ENCODE data around the gene EXOC3. TPM values are rescaled to one million over a fixed set of nuclear protein-coding genes. Genes with fewer than 3 reads are reported as not detected.

The EXOC3 gene
- total and polyA plus RNA-seq, 10 of the 15 experiments (the other 5 are each of a cell fraction or from before 2014, with no cell fraction given) = 1.6 to 53.0 (median 27.9) TPM

DNA sequence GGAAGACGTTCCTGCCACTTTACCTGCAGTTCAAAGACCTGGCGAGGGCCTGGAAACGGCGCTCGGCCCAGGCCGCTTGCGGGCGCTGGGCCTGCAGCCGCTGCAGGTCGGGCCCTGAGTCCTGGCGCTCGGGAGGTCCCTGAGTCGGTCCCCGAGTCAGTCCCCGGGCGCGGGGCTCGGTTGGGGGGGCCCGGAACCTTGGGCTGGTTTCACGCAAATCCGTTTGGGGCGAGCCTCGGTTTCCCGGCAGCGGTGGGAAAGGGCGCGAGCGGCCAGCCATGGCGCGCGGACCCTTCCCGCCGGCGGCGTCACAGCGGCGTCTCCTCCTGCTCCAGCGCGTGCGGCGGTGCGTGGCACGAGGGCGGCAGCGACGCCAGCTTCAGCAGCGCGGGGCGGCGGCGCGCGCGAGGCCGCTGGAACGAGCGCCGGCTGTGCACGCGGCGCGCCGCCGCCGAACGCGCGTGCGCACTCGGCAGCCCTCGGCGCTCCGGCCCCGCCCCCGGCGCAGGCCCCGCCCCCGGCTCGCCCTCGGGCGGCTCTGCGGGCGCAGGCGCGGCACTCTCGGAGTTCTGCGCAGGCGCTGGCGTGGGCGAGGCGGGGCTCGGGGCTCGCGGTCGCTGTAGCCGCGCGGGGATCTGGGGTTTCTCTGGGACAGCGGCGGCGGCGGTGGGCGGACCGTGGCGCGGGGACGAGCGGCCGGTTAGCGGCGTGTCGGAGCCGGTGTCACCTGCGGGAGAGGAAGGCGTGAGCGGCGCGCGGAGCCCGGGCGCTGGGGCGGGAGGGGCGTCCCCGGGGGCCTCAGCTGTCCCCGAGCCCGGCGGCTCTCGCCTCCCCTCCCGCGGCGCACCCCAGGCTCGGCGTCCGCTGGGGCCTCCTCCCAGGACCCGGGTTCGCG, 29.9 kb downstream of the EXOC3 start (continued):
- TF ChIP-seq KDM1A (IDR thresholded peaks at IDR 0.05; ENCODE audit: borderline replicate concordance) = no peak
- TF ChIP-seq, protein P1, sequence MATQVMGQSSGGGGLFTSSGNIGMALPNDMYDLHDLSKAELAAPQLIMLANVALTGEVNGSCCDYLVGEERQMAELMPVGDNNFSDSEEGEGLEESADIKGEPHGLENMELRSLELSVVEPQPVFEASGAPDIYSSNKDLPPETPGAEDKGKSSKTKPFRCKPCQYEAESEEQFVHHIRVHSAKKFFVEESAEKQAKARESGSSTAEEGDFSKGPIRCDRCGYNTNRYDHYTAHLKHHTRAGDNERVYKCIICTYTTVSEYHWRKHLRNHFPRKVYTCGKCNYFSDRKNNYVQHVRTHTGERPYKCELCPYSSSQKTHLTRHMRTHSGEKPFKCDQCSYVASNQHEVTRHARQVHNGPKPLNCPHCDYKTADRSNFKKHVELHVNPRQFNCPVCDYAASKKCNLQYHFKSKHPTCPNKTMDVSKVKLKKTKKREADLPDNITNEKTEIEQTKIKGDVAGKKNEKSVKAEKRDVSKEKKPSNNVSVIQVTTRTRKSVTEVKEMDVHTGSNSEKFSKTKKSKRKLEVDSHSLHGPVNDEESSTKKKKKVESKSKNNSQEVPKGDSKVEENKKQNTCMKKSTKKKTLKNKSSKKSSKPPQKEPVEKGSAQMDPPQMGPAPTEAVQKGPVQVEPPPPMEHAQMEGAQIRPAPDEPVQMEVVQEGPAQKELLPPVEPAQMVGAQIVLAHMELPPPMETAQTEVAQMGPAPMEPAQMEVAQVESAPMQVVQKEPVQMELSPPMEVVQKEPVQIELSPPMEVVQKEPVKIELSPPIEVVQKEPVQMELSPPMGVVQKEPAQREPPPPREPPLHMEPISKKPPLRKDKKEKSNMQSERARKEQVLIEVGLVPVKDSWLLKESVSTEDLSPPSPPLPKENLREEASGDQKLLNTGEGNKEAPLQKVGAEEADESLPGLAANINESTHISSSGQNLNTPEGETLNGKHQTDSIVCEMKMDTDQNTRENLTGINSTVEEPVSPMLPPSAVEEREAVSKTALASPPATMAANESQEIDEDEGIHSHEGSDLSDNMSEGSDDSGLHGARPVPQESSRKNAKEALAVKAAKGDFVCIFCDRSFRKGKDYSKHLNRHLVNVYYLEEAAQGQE (IDR thresholded peaks at IDR 0.05; ENCODE audit: low read depth, low read length) = no peak
- no peak for TF ChIP-seq NR2C1 (IDR thresholded peaks at IDR 0.05)
- TF ChIP-seq, protein P2, sequence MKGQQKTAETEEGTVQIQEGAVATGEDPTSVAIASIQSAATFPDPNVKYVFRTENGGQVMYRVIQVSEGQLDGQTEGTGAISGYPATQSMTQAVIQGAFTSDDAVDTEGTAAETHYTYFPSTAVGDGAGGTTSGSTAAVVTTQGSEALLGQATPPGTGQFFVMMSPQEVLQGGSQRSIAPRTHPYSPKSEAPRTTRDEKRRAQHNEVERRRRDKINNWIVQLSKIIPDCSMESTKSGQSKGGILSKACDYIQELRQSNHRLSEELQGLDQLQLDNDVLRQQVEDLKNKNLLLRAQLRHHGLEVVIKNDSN (IDR thresholded peaks at IDR 0.05; ENCODE audit: borderline replicate concordance, extremely low read length, insufficient read depth, low read depth, low read length) = no peak
- no peak for TF ChIP-seq HDGF (IDR thresholded peaks at IDR 0.05)
- TF ChIP-seq, protein P3, sequence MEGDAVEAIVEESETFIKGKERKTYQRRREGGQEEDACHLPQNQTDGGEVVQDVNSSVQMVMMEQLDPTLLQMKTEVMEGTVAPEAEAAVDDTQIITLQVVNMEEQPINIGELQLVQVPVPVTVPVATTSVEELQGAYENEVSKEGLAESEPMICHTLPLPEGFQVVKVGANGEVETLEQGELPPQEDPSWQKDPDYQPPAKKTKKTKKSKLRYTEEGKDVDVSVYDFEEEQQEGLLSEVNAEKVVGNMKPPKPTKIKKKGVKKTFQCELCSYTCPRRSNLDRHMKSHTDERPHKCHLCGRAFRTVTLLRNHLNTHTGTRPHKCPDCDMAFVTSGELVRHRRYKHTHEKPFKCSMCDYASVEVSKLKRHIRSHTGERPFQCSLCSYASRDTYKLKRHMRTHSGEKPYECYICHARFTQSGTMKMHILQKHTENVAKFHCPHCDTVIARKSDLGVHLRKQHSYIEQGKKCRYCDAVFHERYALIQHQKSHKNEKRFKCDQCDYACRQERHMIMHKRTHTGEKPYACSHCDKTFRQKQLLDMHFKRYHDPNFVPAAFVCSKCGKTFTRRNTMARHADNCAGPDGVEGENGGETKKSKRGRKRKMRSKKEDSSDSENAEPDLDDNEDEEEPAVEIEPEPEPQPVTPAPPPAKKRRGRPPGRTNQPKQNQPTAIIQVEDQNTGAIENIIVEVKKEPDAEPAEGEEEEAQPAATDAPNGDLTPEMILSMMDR (IDR thresholded peaks at IDR 0.05 in 2 of 3, conservative IDR thresholded peaks at IDR 0.05 in 1 of 3; ENCODE audit: control insufficient read depth in 2 of 3, extremely low read depth in 1 of 3, insufficient read depth in 1 of 3, low read depth in 3 of 3, low read length in 3 of 3) = no peak
- no peak for TF ChIP-seq ZSCAN29 (IDR thresholded peaks at IDR 0.05)
- TF ChIP-seq SREBF2 (IDR thresholded peaks at IDR 0.05; ENCODE audit: low read length) = no peak
- TF ChIP-seq SMAD1 (IDR thresholded peaks at IDR 0.05; ENCODE audit: low read depth, partially characterized antibody) = no peak
- TF ChIP-seq TBL1XR1 (IDR thresholded peaks at IDR 0.05; ENCODE audit: low read depth, low read length) = no peak
- TF ChIP-seq SPI1 (IDR thresholded peaks at IDR 0.05; ENCODE audit: borderline replicate concordance, insufficient read depth, low read depth, low read length) = no peak
- no peak for TF ChIP-seq CBX3 (IDR thresholded peaks at IDR 0.05; ENCODE audit: borderline replicate concordance, low read depth)
- no peak for TF ChIP-seq SMAD5 (IDR thresholded peaks at IDR 0.05; ENCODE audit: low read depth)
- no peak for TF ChIP-seq WRNIP1 (IDR thresholded peaks at IDR 0.05; ENCODE audit: borderline replicate concordance, low read depth, low read length)
- peak; percentile 57; the same call in 1 of the 2 replicates for TF ChIP-seq PML (IDR thresholded peaks at IDR 0.05; ENCODE audit: low read length)
- TF ChIP-seq PAX5 (IDR thresholded peaks at IDR 0.05; ENCODE audit: borderline replicate concordance, low read depth, low read length) = peak; percentile 88; the same call in 1 of the 2 replicates
- TF ChIP-seq YBX1 (IDR thresholded peaks at IDR 0.05) = no peak
- TF ChIP-seq MXI1 (IDR thresholded peaks at IDR 0.05; ENCODE audit: low read depth, low read length) = peak; percentile 41; the same call in 1 of the 2 replicates
- peak; percentile 67 for TF ChIP-seq CREB1 (IDR thresholded peaks at IDR 0.05; ENCODE audit: low read depth)
- TF ChIP-seq SKIL (IDR thresholded peaks at IDR 0.05; ENCODE audit: low read depth, poor library complexity, severe bottlenecking) = no peak
- TF ChIP-seq LARP7 (IDR thresholded peaks at IDR 0.05) = peak; percentile 63
- no peak for TF ChIP-seq MTA3 (IDR thresholded peaks at IDR 0.05; ENCODE audit: borderline replicate concordance, low read length)
- no peak for TF ChIP-seq BCL11A (IDR thresholded peaks at IDR 0.05; ENCODE audit: low read depth, low read length)
